OCI-LY7 (cell line): ENCODE results near the gene HTR3A.

Experiments used
- EZH2phosphoT487 ChIP-seq: fragments of 200-600 bp; sonication (generic); IDR thresholded peaks from 2 replicates; pipeline ENCODE4 v1.6.1; 2018; ENCODE audit warnings: low read depth, borderline replicate concordance, mild to moderate bottlenecking, mixed run types, antibody characterized with exemption, low read length, moderate library complexity, mixed read lengths
- TF ChIP-seq, protein P1 (sequence below): fragments of 200-600 bp; sonication (generic); conservative IDR thresholded peaks from 2 replicates; pipeline ENCODE4 v1.5.1; 2014; ENCODE audit warnings: mild to moderate bottlenecking, antibody characterized with exemption, low read length, moderate library complexity, mixed read lengths

DNA sequence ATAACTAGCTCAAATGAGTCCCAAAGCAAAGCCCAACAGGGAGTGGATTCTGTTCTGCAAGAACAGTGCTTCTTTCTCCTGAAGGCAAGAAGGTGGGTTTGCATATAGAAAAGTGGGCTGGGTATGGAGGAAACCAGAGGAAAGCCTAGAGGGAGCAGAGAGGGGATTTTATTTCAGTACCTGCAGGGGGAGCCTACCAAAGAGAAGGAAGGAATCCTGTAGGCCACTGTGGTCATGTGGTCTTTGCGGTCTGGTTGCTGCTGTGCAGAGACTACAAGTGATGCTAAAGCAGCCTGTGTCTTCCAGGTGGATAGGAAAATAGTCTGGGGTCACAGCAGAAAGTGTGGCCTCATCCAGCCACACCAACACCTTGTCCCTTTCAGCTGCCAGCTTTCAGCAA, 51.4 kb downstream of the HTR3A start:
- TF ChIP-seq, protein P1, sequence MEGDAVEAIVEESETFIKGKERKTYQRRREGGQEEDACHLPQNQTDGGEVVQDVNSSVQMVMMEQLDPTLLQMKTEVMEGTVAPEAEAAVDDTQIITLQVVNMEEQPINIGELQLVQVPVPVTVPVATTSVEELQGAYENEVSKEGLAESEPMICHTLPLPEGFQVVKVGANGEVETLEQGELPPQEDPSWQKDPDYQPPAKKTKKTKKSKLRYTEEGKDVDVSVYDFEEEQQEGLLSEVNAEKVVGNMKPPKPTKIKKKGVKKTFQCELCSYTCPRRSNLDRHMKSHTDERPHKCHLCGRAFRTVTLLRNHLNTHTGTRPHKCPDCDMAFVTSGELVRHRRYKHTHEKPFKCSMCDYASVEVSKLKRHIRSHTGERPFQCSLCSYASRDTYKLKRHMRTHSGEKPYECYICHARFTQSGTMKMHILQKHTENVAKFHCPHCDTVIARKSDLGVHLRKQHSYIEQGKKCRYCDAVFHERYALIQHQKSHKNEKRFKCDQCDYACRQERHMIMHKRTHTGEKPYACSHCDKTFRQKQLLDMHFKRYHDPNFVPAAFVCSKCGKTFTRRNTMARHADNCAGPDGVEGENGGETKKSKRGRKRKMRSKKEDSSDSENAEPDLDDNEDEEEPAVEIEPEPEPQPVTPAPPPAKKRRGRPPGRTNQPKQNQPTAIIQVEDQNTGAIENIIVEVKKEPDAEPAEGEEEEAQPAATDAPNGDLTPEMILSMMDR: peak; percentile 52
- no peak for TF ChIP-seq EZH2phosphoT487
